Measurements from ENCODE around the gene FRMD4B.
A peak's percentile ranks its signal among the peaks of the same experiment; 100 is the strongest.
"Not testable (repeated sequence)": the region's sequence is repeated elsewhere in the genome, so short reads cannot be mapped to it uniquely, and the experiment has no call there.

FRMD4B gene

DNA sequence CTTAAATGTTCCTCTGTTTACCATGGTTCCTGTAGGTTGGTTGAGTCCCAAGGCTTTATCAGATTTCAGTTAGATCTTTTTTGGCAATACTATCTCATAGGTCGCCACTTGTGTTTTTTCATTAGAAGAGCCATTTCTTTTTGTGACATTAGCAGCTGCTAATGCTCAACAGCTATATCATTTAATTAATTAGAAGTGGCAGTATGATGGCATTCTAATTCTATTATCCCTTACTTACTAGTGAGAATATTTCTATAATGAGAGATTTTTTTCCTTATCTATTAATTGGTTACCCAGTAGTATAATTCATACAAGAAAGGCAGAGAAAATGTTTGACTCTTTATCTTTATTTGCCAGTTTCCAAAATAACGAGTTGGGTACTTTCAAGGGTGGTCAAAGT is 25.2 kb downstream of the FRMD4B start:
- DNase-seq (ENCODE audit: low read depth), result no peak

DNA sequence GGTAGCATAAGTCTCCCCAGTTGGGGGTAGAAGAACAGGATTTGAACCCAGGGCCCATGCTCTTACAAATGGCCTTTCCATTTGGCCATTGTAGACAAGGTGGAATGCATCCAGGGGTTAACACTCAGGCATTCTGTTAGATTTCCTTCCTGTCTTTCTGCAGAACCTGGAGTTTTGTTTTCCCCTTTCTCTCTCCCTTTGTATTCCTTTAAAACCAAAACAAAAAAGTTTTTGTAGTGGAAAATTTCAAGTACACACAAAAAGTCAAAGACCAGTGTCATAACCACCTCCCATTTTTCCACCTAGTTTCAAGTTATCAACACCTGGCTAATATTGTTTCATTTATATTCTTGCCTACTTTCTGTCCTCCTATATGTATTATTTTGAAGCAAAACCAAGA is 26.0 kb downstream of the FRMD4B start:
- DNase-seq (ENCODE audit: low read depth), result no peak

DNA sequence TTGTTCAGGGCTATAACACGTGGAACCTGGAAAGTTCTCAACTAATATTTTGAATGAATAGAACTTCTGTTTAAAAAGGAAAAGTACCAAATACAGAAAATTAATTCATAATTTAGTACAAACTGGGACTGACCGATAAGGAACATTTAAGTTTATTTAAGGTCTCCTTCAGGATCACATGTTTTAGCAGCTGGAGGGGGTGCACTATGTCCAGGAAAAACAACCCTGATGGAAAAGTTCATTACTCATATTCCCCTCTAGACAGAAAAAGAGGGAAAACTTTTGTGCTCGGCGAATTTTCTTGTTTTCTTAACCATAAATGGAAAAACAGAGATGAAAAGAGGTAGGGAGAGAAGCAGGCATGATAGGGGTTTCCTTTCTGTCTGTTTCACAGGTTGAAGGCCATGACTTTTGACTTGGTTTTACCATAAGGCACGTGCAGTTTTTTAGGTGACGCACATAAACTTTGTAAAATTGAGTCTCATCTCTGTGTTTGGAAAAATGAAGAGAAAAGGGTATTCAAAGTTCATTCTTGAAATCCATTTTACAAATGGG is 26.5 kb downstream of the FRMD4B start:
- no peak for DNase-seq (ENCODE audit: low read depth)

DNA sequence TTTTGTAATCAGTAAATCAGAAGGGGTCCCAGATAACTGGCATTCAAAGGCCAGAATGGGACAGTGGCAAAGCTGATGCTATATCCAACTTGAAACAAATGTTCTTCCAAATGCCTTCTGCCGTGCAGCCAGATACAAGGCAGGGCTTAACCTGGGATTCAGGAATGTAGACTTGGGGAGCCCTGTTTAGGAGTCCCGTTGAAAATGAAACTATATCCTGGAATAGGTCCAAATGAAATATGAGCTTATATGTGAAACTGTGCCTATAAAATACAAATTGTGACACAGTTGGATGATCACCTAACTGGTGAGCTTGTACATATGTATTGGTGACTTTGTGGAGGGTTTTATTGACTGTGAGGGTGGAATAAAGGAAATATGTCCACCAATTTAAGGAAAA is 28.7 kb downstream of the FRMD4B start:
- DNase-seq (ENCODE audit: low read depth), result peak; percentile 24

DNA sequence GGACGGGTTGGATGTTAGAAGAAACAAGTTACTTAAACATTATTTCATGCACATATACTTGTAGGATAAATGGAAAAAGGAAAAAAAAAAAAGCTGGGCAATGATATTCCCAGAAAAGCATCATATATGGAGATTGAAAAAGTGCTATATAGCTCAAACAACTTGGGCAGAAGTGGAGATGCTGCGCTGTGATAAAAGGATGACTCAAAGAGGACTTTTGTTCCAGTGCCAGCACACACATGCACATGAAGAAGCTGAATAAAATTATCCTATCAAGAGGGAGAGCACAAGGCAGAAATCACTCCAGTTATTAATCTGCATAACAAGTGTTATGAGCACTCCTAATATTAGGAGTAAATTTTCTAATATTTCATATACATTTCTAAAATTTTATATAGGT is 30.9 kb downstream of the FRMD4B start:
- DNase-seq (ENCODE audit: low read depth), result peak; percentile 63

DNA sequence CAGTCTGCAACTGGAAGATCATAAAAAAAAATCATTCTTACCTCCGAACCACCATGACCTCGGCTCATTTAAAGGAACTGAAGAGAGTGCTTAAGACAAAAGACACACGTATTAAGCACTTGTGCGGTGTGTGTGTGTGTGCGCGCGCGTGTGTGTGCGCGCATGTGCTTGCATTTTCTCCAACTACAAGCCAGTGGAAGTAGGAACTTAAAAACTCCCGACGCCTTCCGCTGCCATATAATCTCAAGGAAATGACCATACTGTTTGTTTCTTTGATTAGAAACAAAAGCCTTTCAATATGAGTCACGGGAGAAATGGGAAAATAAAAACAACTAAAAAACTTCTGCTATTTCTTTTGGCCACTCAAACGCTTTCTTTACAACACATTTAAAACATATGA is 32.4 kb downstream of the FRMD4B start:
- DNase-seq (ENCODE audit: low read depth), result peak; percentile 21

DNA sequence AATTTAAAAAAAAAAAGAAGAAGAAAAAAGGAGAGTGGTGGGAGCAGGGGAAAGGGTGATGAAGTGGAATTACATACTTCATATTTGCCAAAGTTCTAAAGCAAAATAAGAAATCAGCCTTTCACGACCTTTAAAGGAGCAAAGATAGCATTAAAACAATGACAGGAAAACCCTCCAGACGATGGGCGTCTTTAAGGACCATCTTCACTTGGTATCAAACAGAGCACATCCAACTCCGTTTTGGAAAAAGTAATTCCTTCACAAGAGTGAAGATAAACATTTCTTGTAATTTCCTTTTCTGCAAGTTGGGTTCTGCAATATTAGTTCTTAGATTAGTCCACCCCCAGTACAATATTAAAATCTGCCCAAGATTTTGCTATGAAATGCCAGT is 32.8 kb downstream of the FRMD4B start:
- no peak for DNase-seq (ENCODE audit: low read depth)

DNA sequence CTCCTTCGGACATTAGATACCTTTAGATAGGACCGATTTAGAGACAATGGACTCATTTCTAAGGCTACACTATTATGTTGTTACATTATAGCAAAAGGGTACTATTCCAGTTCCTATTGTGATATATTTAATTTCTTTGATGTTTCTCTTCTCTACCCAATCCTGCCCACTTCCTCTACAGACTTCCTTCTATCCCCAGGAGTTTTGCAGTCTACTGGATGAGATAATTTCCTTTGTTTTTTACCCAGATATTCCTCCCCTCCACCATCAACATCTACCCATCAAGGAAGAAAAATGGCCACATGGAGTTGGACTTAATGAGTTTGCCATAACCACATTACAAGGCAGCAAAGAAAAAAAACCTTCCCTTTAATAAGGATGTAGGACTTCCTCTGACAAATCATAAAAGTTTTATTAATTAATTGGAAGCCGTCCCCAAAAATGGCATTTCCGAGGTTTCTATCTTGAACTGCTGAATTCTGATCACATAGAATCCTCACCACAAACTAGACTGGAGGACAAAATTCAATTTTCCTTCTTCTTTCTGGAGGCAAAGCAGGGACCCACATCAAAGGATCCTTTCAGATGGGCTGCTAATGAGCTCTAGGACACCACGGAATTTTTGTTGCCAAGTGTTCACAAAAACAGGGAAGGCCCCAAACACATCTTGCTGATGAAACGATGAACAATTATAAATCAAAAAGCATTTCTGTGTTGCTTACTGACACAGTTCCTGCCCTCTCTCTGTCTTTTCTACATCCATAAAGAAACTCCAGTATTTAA is 33.4 kb downstream of the FRMD4B start:
- no peak for DNase-seq (ENCODE audit: low read depth)

DNA sequence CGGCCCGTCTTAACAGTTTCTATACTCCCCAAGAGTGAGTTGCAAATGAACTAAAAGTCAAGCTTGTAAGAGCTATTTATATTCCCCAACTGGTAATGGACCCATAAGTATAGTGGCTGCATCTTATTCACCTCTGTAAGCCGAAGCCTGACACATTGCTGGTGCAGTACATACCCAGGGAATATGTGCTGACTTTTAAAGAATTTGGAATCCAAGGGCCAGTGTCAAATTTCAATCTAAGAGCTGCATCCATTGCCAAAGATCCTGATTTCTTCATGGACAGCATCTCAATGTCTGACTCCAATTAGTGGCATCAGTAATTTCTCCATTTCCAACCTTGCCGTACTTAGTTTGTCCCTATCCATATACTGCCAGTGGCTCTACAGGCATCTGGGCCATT is 42.0 kb downstream of the FRMD4B start:
- peak; percentile 52 for DNase-seq (ENCODE audit: low read depth)

DNA sequence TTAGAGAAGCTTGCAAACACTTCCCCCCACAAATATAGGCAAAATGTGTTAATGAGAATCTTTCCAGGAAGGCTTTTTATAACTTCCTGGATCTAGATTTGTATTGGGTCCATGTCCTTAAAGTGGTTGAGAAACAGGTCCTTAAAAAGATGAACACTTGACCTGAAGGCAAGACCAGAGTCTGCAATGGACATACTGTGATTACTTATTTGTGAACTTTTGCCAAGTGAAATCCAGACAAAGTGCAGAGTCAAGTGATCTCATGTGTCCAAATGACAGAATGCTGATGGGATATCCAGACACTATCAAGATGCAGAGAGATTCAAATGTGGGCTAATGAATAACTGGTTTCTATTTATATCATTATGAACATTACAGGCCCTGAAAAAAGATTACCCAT is 43.8 kb downstream of the FRMD4B start:
- DNase-seq (ENCODE audit: low read depth), result no peak

DNA sequence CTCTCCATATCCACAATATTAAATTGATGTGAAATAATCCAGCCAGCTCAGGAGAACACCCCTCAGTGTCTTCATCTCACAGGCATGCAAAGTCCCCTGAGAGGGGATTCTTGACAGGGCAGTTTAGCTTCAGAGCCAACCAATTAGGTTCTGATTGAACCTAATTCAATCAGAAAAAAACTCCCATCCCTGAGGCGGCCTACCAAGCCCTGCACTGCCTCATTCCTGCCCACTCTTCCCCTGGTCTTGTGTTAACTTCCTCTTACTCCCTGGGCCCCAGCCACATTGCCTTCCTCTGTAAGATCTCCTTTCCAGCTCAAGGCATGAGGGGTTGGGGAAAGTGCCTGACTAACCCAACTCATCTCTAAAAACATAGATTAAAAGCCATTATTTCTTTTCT is 46.1 kb downstream of the FRMD4B start:
- DNase-seq (ENCODE audit: low read depth), result no peak

DNA sequence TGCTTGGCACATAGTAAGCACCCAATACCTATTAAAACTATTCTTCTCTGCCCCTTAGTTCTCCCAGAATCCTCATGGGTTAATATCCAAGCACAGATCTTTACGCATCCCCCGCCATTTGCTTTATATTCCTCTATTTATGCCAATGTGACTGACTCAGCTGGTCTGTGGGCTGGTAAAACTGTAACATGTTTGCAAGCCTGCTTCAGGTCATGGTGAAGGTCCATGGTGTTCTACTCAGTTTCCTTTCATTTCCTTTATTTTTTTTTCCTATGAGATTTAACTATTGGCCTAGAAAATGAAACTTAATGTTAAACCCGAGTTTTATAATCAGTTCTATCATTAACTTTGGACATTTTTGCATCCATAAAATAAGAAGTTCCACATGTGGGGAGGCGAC is 47.0 kb downstream of the FRMD4B start:
- no peak for DNase-seq (ENCODE audit: low read depth)

DNA sequence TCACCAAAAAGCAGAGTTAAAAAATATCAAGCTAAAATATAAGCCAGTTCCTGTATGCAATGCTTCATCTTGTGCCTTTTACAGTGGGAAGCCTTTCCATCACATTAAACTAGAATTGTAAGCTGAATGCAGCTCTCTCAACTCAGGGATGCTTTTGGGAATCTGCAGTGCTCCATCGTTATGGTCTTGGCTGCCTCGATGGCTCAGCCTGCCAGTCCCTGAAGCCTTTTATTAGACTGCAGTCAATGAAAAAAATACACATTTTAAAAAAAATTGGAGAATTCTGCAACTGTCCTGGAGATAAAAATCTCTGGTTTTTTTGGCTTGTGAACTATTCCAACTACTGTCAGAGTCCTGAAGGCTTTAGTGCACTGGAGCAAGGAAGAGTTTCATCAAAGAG is 53.0 kb downstream of the FRMD4B start:
- DNase-seq (ENCODE audit: low read depth), result peak; percentile 20

DNA sequence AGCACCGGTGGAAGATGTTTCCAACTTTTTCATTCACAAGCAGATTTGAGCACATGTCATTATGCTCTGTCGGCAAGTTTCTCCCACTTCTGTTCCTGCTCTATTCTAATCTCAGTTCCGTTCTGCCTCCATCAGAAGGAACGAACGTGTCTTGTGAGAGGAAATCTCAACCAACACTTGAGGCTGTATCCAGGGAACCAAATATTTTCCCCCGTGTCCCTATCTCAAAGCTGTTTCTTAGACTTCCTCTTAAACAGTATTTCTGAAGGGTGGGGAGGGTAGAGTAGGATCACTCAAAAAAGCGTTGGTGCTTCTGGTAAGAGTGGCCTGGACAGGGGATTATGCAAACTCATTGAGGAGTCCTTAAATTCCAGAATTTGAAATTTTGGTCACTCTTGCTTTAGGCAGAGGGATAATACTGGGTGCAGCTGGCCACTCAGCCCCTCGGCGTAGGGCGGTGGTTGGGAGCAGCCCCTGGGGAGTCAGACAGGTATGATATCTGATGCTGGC is 54.9 kb downstream of the FRMD4B start:
- peak; percentile 28 for DNase-seq (ENCODE audit: low read depth)

DNA sequence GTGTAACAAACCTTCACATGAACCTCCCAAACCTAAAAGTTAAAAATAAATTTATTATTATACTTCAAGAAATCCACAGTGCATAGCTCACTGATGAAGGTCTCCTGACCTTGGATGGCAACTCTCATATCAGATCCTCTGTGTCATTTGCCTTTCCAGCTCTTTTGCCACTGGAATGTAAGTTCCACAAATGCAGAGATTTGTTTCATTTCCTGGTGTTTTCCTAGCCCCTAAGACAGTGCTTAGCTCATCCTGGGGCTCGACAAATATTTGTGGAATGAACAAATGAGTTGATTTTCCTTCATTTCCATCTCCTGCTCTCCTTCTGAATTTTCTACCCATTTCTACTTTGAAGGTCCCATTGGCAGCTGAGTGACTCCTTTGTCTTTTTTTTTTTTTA is 56.0 kb downstream of the FRMD4B start:
- peak; percentile 95 for DNase-seq (ENCODE audit: low read depth)

DNA sequence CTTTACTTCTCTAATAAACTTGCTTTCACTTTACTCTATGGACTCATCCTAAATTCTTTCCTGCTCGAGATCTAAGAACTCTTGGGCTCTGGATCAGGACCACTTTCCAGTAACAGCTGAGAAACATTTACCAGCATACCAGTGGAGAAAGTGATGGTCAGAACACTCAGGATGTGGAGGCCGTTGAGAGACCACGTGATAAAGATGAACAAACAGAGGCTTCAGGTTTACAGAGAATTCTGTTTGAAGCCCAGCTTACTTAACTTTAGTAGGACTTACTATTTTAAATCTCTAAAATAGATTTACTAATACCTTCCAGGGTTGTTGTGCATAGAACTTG is 57.0 kb downstream of the FRMD4B start:
- DNase-seq (ENCODE audit: low read depth), result peak; percentile 19

DNA sequence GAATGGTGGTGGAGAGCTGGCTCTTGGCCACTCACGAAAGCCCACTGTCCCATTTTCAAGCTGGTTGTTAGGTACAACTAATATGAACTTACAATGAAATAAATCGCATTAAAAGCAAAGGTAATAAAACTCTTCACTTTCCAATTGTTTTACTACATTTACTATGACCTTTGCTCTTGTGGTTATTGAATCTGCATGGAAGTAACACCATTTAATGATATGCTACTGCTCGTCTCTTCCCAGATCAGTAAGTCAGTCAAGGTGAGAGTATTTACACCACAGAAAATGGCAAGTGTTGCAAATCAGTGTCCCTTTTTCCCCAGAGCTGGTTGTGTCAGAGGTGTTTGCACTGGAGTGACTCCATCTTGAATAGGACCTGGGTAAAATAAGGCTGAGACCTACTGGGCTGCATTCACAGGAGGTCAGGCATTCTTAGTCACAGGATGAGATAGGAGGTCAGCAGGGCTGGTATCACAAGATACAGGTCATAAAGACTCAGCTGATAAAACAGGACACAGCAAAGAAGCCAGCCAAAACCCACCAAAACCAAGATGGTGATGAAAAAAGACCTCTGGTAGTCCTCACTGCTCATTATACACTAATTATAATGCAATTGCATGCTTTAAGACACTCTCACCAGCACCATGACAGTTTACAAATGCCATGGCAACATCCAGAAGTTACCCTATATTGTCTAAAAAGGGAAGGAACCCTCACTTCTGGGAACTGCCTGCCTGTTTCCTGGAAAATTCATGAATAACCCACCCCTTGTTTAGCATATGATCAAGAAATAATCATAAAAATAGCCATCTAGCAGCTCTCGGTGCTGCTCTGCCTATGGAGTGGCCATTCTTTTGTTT is 57.6 kb downstream of the FRMD4B start:
- DNase-seq (ENCODE audit: low read depth), result no peak

DNA sequence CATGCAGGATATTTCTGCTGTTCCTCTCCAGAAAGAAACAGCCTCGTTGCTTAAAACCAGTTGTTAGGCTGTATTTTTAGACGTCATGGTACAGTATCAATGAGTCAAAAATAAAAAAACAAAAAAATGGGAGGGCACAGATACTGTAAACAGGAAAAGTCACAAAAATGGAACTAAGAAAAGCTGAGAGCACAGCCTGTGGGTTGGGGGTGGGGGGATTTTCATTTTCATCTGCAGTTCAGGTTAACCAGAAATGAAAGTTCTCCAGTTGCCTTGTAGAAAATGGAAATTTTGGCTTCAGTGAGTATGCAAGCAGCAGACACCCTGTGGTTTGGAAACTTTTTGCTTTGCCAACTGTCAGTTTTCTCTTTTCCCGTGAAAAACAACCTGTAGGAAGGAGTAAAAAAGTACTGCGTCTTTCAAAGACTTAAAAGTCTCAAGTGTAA is 59.0 kb downstream of the FRMD4B start:
- peak; percentile 23 for DNase-seq (ENCODE audit: low read depth)

DNA sequence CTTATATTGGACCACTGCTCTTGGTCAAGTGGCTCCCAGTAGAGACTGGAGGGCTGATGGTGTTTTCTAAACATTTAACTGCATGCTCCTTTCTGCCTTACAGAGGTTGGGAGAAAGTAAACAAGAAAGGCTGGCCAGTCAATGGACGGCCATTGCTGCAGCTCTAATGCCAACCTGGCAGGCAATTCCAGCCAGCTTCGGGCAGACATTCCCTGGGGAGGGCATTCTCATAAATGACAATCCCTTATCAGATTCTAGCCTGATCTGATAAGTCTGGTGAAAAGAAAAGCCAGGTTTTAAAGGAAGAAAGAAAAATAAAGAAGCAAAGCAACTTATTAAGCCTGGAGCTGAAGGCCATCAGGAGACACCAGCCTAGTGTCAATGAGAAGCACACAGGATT is 60.7 kb downstream of the FRMD4B start:
- no peak for DNase-seq (ENCODE audit: low read depth)

DNA sequence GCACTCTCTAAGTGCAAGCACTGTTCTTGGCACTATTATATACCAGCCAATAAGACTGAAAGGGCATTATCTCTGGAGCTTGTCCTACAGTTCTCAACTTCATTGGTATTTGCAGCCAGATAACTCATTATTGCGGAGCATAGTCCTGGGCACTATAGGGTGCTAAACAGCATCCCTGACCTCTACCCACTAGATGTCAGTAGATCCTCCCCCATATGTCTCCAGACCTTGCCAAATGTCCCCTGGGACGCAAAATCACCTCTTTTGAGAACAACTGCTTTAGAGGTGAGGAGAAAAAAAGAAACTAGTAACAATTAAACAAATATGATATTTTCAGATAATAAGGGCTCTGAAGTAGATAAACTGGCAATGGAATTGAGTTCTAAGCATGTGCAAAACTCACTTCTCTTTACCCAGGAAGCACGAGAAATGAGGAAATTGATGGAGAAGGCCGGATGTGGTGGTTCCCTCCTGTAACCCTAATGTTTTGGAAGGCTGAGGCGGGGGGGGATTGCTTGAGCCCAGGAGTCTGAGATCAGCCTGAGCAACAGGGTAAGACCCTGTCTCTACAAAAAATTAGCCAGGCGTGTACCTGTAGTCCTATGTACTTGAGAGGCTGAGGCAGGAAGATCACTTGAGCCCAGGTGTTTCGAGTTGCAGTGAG is 61.4 kb downstream of the FRMD4B start:
- DNase-seq (ENCODE audit: low read depth), result peak; percentile 25

DNA sequence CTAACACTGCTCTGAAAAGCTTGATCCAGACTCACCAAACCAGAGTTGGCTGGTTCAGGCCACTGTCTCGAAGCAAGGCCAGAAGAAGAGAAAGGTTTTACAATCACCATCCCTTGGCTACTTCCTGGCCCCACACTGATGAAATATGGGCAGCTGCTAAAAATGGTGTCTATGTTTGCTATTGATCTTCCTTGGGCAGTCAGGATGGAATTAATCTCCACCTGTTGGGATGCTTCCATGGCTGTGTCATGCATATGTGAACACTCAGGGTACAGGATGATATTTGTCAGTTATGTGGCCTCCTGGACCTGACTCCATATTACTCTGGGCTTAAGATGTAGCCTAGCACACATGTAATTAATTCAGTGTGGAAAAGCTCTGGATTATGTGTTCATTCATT is 61.9 kb downstream of the FRMD4B start:
- DNase-seq (ENCODE audit: low read depth), result no peak

DNA sequence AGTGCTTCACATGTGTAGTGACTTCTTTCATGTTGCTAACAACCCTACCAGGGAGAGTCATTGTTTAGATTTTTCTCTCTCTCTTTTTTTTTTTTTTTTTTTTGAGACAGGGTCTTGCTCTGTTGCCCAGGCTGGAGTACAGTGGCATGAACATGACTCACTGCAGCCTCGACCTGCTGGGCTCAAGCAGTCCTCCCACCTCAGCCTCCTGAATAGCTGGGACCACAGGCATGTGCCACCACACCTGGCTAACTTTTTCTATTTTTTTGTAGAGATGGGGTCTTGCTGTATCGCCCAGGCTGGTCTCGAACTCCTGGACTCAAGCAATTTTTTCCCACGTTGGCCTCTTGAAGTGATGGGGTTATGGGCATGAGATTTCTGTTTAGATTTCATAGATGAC is 63.4 kb downstream of the FRMD4B start:
- not testable (repeated sequence) for DNase-seq (ENCODE audit: low read depth)

DNA sequence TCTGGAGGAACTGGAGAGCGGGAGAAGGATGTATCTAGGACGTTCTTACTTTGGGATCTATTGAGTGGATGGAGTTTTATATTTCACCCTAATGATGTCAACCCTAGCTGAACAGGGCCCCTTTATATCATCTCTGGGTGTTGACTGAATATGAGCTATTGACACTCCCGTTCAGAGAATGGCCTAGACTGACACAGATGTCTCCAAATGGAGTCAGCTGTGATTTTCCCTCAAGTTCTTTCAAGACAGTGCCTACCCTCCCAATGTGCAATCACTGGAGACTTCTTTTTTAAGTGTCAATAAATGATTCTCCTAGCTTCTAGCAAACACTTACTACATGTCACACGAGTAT is 63.8 kb downstream of the FRMD4B start:
- no peak for DNase-seq (ENCODE audit: low read depth)

Measured in EH (cell line).